ENCODE measurements around the gene API5.

DNA sequence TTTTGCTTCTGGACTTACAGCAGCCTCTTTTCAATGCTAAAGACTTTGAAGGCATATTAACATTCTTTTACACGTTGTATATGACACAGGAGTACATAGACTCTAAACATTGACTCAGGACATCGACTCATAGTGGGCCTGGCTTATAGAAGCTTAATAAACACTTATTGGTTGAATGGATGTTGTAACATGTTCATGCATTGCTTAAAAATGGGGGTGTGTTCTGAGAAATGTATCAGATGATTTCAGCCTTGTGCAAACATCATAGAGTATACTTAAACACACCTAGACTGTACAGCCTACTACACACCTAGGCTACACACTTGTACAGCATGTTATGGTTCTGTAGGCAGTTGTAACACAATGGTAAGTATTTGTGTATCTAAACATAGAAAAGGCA, 64.8 kb downstream of the API5 start:
- TF ChIP-seq, protein P1, sequence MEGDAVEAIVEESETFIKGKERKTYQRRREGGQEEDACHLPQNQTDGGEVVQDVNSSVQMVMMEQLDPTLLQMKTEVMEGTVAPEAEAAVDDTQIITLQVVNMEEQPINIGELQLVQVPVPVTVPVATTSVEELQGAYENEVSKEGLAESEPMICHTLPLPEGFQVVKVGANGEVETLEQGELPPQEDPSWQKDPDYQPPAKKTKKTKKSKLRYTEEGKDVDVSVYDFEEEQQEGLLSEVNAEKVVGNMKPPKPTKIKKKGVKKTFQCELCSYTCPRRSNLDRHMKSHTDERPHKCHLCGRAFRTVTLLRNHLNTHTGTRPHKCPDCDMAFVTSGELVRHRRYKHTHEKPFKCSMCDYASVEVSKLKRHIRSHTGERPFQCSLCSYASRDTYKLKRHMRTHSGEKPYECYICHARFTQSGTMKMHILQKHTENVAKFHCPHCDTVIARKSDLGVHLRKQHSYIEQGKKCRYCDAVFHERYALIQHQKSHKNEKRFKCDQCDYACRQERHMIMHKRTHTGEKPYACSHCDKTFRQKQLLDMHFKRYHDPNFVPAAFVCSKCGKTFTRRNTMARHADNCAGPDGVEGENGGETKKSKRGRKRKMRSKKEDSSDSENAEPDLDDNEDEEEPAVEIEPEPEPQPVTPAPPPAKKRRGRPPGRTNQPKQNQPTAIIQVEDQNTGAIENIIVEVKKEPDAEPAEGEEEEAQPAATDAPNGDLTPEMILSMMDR (conservative IDR thresholded peaks at IDR 0.05 in 1 of 2, IDR thresholded peaks at IDR 0.05 in 1 of 2; ENCODE audit: low read depth in 1 of 2, low read length in 2 of 2): no peak
- TF ChIP-seq EZH2 (IDR thresholded peaks at IDR 0.05; ENCODE audit: low read length, missing control alignments): no peak

All from fibroblast of lung (primary cell).